H9 (cell line): ENCODE results near the gene UEVLD. TPM values are rescaled to one million over a fixed set of nuclear protein-coding genes. Genes with fewer than 3 reads are reported as not detected.

ENCODE experiments used
- DNase-seq: peaks from one replicate; pipeline ENCODE4 v3.0.0-alpha.2; 2017
- H2AFZ ChIP-seq: one replicate; pipeline ENCODE4 v1.6.1; 2013; ENCODE audit warnings: mild to moderate bottlenecking, low read length, control low read depth, moderate library complexity
- H2AK5ac ChIP-seq: 2 replicates; pipeline ENCODE4 v1.6.1; 2013; ENCODE audit warnings: low read length, control low read depth, mixed read lengths; ENCODE audit not compliant: insufficient read length
- H2BK120ac ChIP-seq: one replicate; pipeline ENCODE4 v1.6.1; 2013; ENCODE audit warnings: low read depth, mild to moderate bottlenecking, low read length, control low read depth, inconsistent platforms; ENCODE audit not compliant: poor library complexity, severe bottlenecking
- H2BK12ac ChIP-seq: 2 replicates; pipeline ENCODE4 v1.6.1; 2013; ENCODE audit warnings: low read length, control low read depth, mixed read lengths, low read depth; ENCODE audit not compliant: insufficient read length
- H2BK15ac ChIP-seq: 2 replicates; pipeline ENCODE4 v1.6.1; 2013; ENCODE audit warnings: low read depth, low read length, control low read depth
- H2BK20ac ChIP-seq: one replicate; pipeline ENCODE4 v1.6.1; 2013; ENCODE audit warnings: low read depth, mild to moderate bottlenecking, low read length, control low read depth, inconsistent platforms; ENCODE audit not compliant: poor library complexity, severe bottlenecking
- H2BK5ac ChIP-seq: 2 replicates; pipeline ENCODE4 v1.6.1; 2013; ENCODE audit warnings: low read length, control low read depth, mixed read lengths; ENCODE audit not compliant: insufficient read length
- H3K14ac ChIP-seq: 2 replicates; pipeline ENCODE4 v1.6.1; 2013; ENCODE audit warnings: low read length, control low read depth; ENCODE audit not compliant: insufficient read depth
- H3K18ac ChIP-seq: 2 replicates; pipeline ENCODE4 v1.6.1; 2013; ENCODE audit warnings: low read depth, mild to moderate bottlenecking, mixed read lengths, low read length, control low read depth; ENCODE audit not compliant: insufficient read length
- H3K23ac ChIP-seq: 2 replicates; pipeline ENCODE4 v1.6.1; 2013; ENCODE audit warnings: low read length, control low read depth, mixed read lengths, low read depth; ENCODE audit not compliant: insufficient read length
- H3K23me2 ChIP-seq: 2 replicates; pipeline ENCODE4 v1.6.1; 2013; ENCODE audit warnings: low read depth, mild to moderate bottlenecking, mixed read lengths, low read length, control low read depth; ENCODE audit not compliant: insufficient read length, poor library complexity, severe bottlenecking
- H3K27ac ChIP-seq: 2 replicates; pipeline ENCODE4 v1.5.1; 2013; ENCODE audit warnings: low read length, control low read depth, mixed read lengths, low read depth; ENCODE audit not compliant: insufficient read length
- H3K27me3 ChIP-seq: 2 replicates; pipeline ENCODE4 v1.6.1; 2013; ENCODE audit warnings: low read length, control low read depth, inconsistent platforms; ENCODE audit not compliant: insufficient read depth
- H3K4ac ChIP-seq: 2 replicates; pipeline ENCODE4 v1.6.1; 2013; ENCODE audit warnings: low read depth, mild to moderate bottlenecking, control low read depth, inconsistent platforms, low read length, moderate library complexity
- H3K4me1 ChIP-seq: 2 replicates; pipeline ENCODE4 v1.6.1; 2013; ENCODE audit warnings: low read length, control low read depth, inconsistent platforms; ENCODE audit not compliant: insufficient read depth
- H3K4me2 ChIP-seq: 2 replicates; pipeline ENCODE4 v1.6.1; 2013; ENCODE audit warnings: low read length, control low read depth, mixed read lengths; ENCODE audit not compliant: insufficient read length, insufficient read depth
- H3K56ac ChIP-seq: 2 replicates; pipeline ENCODE4 v1.6.1; 2013; ENCODE audit warnings: low read depth, mild to moderate bottlenecking, mixed read lengths, low read length, control low read depth; ENCODE audit not compliant: insufficient read length
- H3K79me1 ChIP-seq: 2 replicates; pipeline ENCODE4 v1.6.1; 2013; ENCODE audit warnings: low read depth, mild to moderate bottlenecking, moderate library complexity, low read length, control low read depth, inconsistent platforms; ENCODE audit not compliant: insufficient read depth, poor library complexity, severe bottlenecking
- H3K79me2 ChIP-seq: 2 replicates; pipeline ENCODE4 v1.6.1; 2013; ENCODE audit warnings: low read length, control low read depth, inconsistent platforms; ENCODE audit not compliant: insufficient read depth
- H3K9ac ChIP-seq: 2 replicates; pipeline ENCODE4 v1.6.1; 2013; ENCODE audit warnings: low read length, control low read depth, mixed read lengths; ENCODE audit not compliant: insufficient read length; ENCODE audit errors: extremely low read depth
- H3K9me3 ChIP-seq: one replicate; pipeline ENCODE4 v1.6.1; 2013; ENCODE audit warnings: low read depth, low read length, inconsistent platforms; ENCODE audit not compliant: control insufficient read depth
- H3T11ph ChIP-seq: one replicate; pipeline ENCODE4 v1.6.1; 2013; ENCODE audit warnings: mild to moderate bottlenecking, low read length, control low read depth, inconsistent platforms
- H4K20me1 ChIP-seq: one replicate; pipeline ENCODE4 v1.6.1; 2013; ENCODE audit not compliant: control insufficient read depth, insufficient read length, insufficient read depth
- H4K5ac ChIP-seq: 2 replicates; pipeline ENCODE4 v1.6.1; 2013; ENCODE audit warnings: low read depth, mild to moderate bottlenecking, mixed read lengths, low read length, control low read depth; ENCODE audit not compliant: insufficient read length
- H4K8ac ChIP-seq: replicated peaks from 2 replicates; pipeline ENCODE4 v1.6.1; 2013; ENCODE audit warnings: low read length, control low read depth, mixed read lengths, low read depth; ENCODE audit not compliant: insufficient read length
- H4K91ac ChIP-seq: 2 replicates; pipeline ENCODE4 v1.6.1; 2013; ENCODE audit warnings: low read depth, mild to moderate bottlenecking, moderate library complexity, mixed read lengths, low read length, control low read depth; ENCODE audit not compliant: insufficient read length
- H3K27ac Mint-ChIP-seq, 3 experiments: 2 replicates in 2 of 3; 3 replicates in 1 of 3; pipeline ENCODE4 v1.8.0; 2020 to 2021; ENCODE audit warnings: mixed read lengths in 3 of 3, mild to moderate bottlenecking in 1 of 3, moderate library complexity in 1 of 3
- H3K27me3 Mint-ChIP-seq: 2 replicates; pipeline ENCODE4 v1.8.0; 2021; ENCODE audit warnings: low read depth, mild to moderate bottlenecking, moderate library complexity, mixed read lengths
- H3K36me3 Mint-ChIP-seq, 3 experiments: 2 replicates in 2 of 3; 3 replicates in 1 of 3; pipeline ENCODE4 v1.8.0; 2020 to 2021; ENCODE audit warnings: low read depth in 3 of 3, mixed read lengths in 3 of 3; ENCODE audit not compliant: insufficient read depth in 1 of 3
- H3K4me1 Mint-ChIP-seq, 2 experiments: 2 replicates each; pipeline ENCODE4 v1.8.0; 2020; ENCODE audit warnings: mixed read lengths in 2 of 2
- H3K4me3 Mint-ChIP-seq, 2 experiments: 2 replicates in 1 of 2; 3 replicates in 1 of 2; pipeline ENCODE4 v1.8.0; 2020 to 2021; ENCODE audit warnings: mild to moderate bottlenecking in 2 of 2, mixed read lengths in 2 of 2, moderate library complexity in 1 of 2
- H3K9me3 Mint-ChIP-seq, 2 experiments: 2 replicates in 1 of 2; 3 replicates in 1 of 2; pipeline ENCODE4 v1.8.0; 2020; ENCODE audit warnings: mild to moderate bottlenecking in 2 of 2, mixed read lengths in 2 of 2, moderate library complexity in 1 of 2
- WGBS: extraction: QIAGEN DNeasy Blood & Tissue Kit; methylation state at CpG from one replicate; pipeline ENCODE4 v1.1.7; 2013; ENCODE audit warnings: missing lambda C conversion rate, low lambda C conversion rate, mixed read lengths; ENCODE audit not compliant: insufficient read length; ENCODE audit errors: extremely low coverage; 5-methylcytosine and 5-hydroxymethylcytosine counted together
- total RNA-seq: library from RNA; stranded (reverse); gene quantifications from 2 replicates; pipeline ENCODE4 v1.2.1, GENCODE V29; 2021
- TF ChIP-seq, protein P1 (sequence below): fragments of 200-600 bp; sonication (generic); conservative IDR thresholded peaks from 3 replicates; pipeline ENCODE4 v1.8.0; 2021; ENCODE audit warnings: antibody characterized with exemption, mild to moderate bottlenecking

The UEVLD gene
- total RNA-seq, 1 experiment from 2014 or later, result 7.9 TPM

DNA sequence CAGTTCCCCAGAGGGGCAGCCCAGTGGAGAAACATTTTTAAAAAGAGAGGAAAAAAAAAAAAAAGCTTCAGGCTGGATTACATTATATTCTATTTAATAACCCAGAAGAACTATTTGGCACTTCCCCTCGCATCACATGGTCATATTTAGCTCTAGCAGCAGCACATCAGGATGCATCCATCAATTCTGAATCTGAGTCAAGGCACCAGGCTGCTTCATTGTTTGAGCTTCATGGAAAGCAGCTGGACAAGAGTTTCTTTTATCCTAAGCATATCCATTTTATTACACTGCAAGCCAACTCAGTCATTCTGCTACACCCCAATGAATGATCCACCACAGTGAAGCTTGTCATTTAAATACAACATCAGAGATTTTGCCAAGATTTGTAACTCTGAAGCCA is 35.6 kb upstream of the UEVLD start:
- H4K8ac ChIP-seq, result no peak overlapping the region
- no peak overlapping the region for H3K27ac Mint-ChIP-seq
- no peak overlapping the region for H4K91ac ChIP-seq
- no peaks in the 10 kb centered on the region for H3K23me2 ChIP-seq
- no peaks in the 10 kb centered on the region for H3K27me3 Mint-ChIP-seq
- no peak overlapping the region for H3K18ac ChIP-seq
- H3K9me3 Mint-ChIP-seq, result peaks cover 3% of the 10 kb centered on the region in 2 experiments; a peak in 2 of 5 replicates
- H3K56ac ChIP-seq, result no peak overlapping the region
- H3K27ac ChIP-seq, result no peak overlapping the region
- no peak overlapping the region for H2BK20ac ChIP-seq
- H3K14ac ChIP-seq, result no peak overlapping the region
- no peak overlapping the region for H3K4ac ChIP-seq
- no peak overlapping the region for H3K4me3 Mint-ChIP-seq
- H2BK120ac ChIP-seq, result no peak overlapping the region
- DNase-seq, result no peak
- no peak overlapping the region for H2BK15ac ChIP-seq
- no peak overlapping the region for H3K23ac ChIP-seq
- no peak overlapping the region for H2AK5ac ChIP-seq
- peaks cover 12% of the 10 kb centered on the region for H3K79me1 ChIP-seq
- H3K4me1 ChIP-seq, result no peaks in the 10 kb centered on the region
- H3K36me3 Mint-ChIP-seq, result peaks cover 0 to 6% (median 4%) of the 10 kb centered on the region in 3 experiments; a peak in 2 of 7 replicates
- no peaks in the 10 kb centered on the region for H4K20me1 ChIP-seq
- no peak overlapping the region for H3T11ph ChIP-seq
- H3K79me2 ChIP-seq, result peaks cover 14% of the 10 kb centered on the region; the same call in 1 of the 2 replicates
- H2BK12ac ChIP-seq, result no peak overlapping the region
- no peaks in the 10 kb centered on the region for H3K9me3 ChIP-seq
- no peak overlapping the region for H2AFZ ChIP-seq
- WGBS, result no CpG with 5 or more reads among the region's 1 CpG
- no peaks in the 10 kb centered on the region for H3K27me3 ChIP-seq
- H2BK5ac ChIP-seq, result no peak overlapping the region
- TF ChIP-seq, protein P1, sequence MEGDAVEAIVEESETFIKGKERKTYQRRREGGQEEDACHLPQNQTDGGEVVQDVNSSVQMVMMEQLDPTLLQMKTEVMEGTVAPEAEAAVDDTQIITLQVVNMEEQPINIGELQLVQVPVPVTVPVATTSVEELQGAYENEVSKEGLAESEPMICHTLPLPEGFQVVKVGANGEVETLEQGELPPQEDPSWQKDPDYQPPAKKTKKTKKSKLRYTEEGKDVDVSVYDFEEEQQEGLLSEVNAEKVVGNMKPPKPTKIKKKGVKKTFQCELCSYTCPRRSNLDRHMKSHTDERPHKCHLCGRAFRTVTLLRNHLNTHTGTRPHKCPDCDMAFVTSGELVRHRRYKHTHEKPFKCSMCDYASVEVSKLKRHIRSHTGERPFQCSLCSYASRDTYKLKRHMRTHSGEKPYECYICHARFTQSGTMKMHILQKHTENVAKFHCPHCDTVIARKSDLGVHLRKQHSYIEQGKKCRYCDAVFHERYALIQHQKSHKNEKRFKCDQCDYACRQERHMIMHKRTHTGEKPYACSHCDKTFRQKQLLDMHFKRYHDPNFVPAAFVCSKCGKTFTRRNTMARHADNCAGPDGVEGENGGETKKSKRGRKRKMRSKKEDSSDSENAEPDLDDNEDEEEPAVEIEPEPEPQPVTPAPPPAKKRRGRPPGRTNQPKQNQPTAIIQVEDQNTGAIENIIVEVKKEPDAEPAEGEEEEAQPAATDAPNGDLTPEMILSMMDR, result no peak
- H3K4me2 ChIP-seq, result no peak overlapping the region
- no peak overlapping the region for H4K5ac ChIP-seq
- H3K9ac ChIP-seq, result no peak overlapping the region
- no peaks in the 10 kb centered on the region; a peak in 1 of 4 replicates for H3K4me1 Mint-ChIP-seq
